H9 (cell line): ENCODE data around the gene COQ8A. TPM values are rescaled to one million over a fixed set of nuclear protein-coding genes. Genes with fewer than 3 reads are reported as not detected.

Experiments used
- DNase-seq: peaks from one replicate; pipeline ENCODE4 v3.0.0-alpha.2; 2017
- H2AFZ ChIP-seq: one replicate; pipeline ENCODE4 v1.6.1; 2013; ENCODE audit warnings: mild to moderate bottlenecking, low read length, control low read depth, moderate library complexity
- H2AK5ac ChIP-seq: 2 replicates; pipeline ENCODE4 v1.6.1; 2013; ENCODE audit warnings: low read length, control low read depth, mixed read lengths; ENCODE audit not compliant: insufficient read length
- H2BK120ac ChIP-seq: one replicate; pipeline ENCODE4 v1.6.1; 2013; ENCODE audit warnings: low read depth, mild to moderate bottlenecking, low read length, control low read depth, inconsistent platforms; ENCODE audit not compliant: poor library complexity, severe bottlenecking
- H2BK12ac ChIP-seq: 2 replicates; pipeline ENCODE4 v1.6.1; 2013; ENCODE audit warnings: low read length, control low read depth, mixed read lengths, low read depth; ENCODE audit not compliant: insufficient read length
- H2BK15ac ChIP-seq: 2 replicates; pipeline ENCODE4 v1.6.1; 2013; ENCODE audit warnings: low read depth, low read length, control low read depth
- H2BK20ac ChIP-seq: one replicate; pipeline ENCODE4 v1.6.1; 2013; ENCODE audit warnings: low read depth, mild to moderate bottlenecking, low read length, control low read depth, inconsistent platforms; ENCODE audit not compliant: poor library complexity, severe bottlenecking
- H2BK5ac ChIP-seq: 2 replicates; pipeline ENCODE4 v1.6.1; 2013; ENCODE audit warnings: low read length, control low read depth, mixed read lengths; ENCODE audit not compliant: insufficient read length
- H3K14ac ChIP-seq: 2 replicates; pipeline ENCODE4 v1.6.1; 2013; ENCODE audit warnings: low read length, control low read depth; ENCODE audit not compliant: insufficient read depth
- H3K18ac ChIP-seq: 2 replicates; pipeline ENCODE4 v1.6.1; 2013; ENCODE audit warnings: low read depth, mild to moderate bottlenecking, mixed read lengths, low read length, control low read depth; ENCODE audit not compliant: insufficient read length
- H3K23ac ChIP-seq: 2 replicates; pipeline ENCODE4 v1.6.1; 2013; ENCODE audit warnings: low read length, control low read depth, mixed read lengths, low read depth; ENCODE audit not compliant: insufficient read length
- H3K23me2 ChIP-seq: 2 replicates; pipeline ENCODE4 v1.6.1; 2013; ENCODE audit warnings: low read depth, mild to moderate bottlenecking, mixed read lengths, low read length, control low read depth; ENCODE audit not compliant: insufficient read length, poor library complexity, severe bottlenecking
- H3K27ac ChIP-seq: 2 replicates; pipeline ENCODE4 v1.5.1; 2013; ENCODE audit warnings: low read length, control low read depth, mixed read lengths, low read depth; ENCODE audit not compliant: insufficient read length
- H3K27me3 ChIP-seq: 2 replicates; pipeline ENCODE4 v1.6.1; 2013; ENCODE audit warnings: low read length, control low read depth, inconsistent platforms; ENCODE audit not compliant: insufficient read depth
- H3K4ac ChIP-seq: 2 replicates; pipeline ENCODE4 v1.6.1; 2013; ENCODE audit warnings: low read depth, mild to moderate bottlenecking, control low read depth, inconsistent platforms, low read length, moderate library complexity
- H3K4me1 ChIP-seq: 2 replicates; pipeline ENCODE4 v1.6.1; 2013; ENCODE audit warnings: low read length, control low read depth, inconsistent platforms; ENCODE audit not compliant: insufficient read depth
- H3K4me2 ChIP-seq: 2 replicates; pipeline ENCODE4 v1.6.1; 2013; ENCODE audit warnings: low read length, control low read depth, mixed read lengths; ENCODE audit not compliant: insufficient read length, insufficient read depth
- H3K56ac ChIP-seq: 2 replicates; pipeline ENCODE4 v1.6.1; 2013; ENCODE audit warnings: low read depth, mild to moderate bottlenecking, mixed read lengths, low read length, control low read depth; ENCODE audit not compliant: insufficient read length
- H3K79me1 ChIP-seq: 2 replicates; pipeline ENCODE4 v1.6.1; 2013; ENCODE audit warnings: low read depth, mild to moderate bottlenecking, moderate library complexity, low read length, control low read depth, inconsistent platforms; ENCODE audit not compliant: insufficient read depth, poor library complexity, severe bottlenecking
- H3K79me2 ChIP-seq: 2 replicates; pipeline ENCODE4 v1.6.1; 2013; ENCODE audit warnings: low read length, control low read depth, inconsistent platforms; ENCODE audit not compliant: insufficient read depth
- H3K9ac ChIP-seq: 2 replicates; pipeline ENCODE4 v1.6.1; 2013; ENCODE audit warnings: low read length, control low read depth, mixed read lengths; ENCODE audit not compliant: insufficient read length; ENCODE audit errors: extremely low read depth
- H3K9me3 ChIP-seq: one replicate; pipeline ENCODE4 v1.6.1; 2013; ENCODE audit warnings: low read depth, low read length, inconsistent platforms; ENCODE audit not compliant: control insufficient read depth
- H3T11ph ChIP-seq: one replicate; pipeline ENCODE4 v1.6.1; 2013; ENCODE audit warnings: mild to moderate bottlenecking, low read length, control low read depth, inconsistent platforms
- H4K20me1 ChIP-seq: one replicate; pipeline ENCODE4 v1.6.1; 2013; ENCODE audit not compliant: control insufficient read depth, insufficient read length, insufficient read depth
- H4K5ac ChIP-seq: 2 replicates; pipeline ENCODE4 v1.6.1; 2013; ENCODE audit warnings: low read depth, mild to moderate bottlenecking, mixed read lengths, low read length, control low read depth; ENCODE audit not compliant: insufficient read length
- H4K8ac ChIP-seq: replicated peaks from 2 replicates; pipeline ENCODE4 v1.6.1; 2013; ENCODE audit warnings: low read length, control low read depth, mixed read lengths, low read depth; ENCODE audit not compliant: insufficient read length
- H4K91ac ChIP-seq: 2 replicates; pipeline ENCODE4 v1.6.1; 2013; ENCODE audit warnings: low read depth, mild to moderate bottlenecking, moderate library complexity, mixed read lengths, low read length, control low read depth; ENCODE audit not compliant: insufficient read length
- H3K27ac Mint-ChIP-seq, 3 experiments: 2 replicates in 2 of 3; 3 replicates in 1 of 3; pipeline ENCODE4 v1.8.0; 2020 to 2021; ENCODE audit warnings: mixed read lengths in 3 of 3, mild to moderate bottlenecking in 1 of 3, moderate library complexity in 1 of 3
- H3K27me3 Mint-ChIP-seq: 2 replicates; pipeline ENCODE4 v1.8.0; 2021; ENCODE audit warnings: low read depth, mild to moderate bottlenecking, moderate library complexity, mixed read lengths
- H3K36me3 Mint-ChIP-seq, 3 experiments: 2 replicates in 2 of 3; 3 replicates in 1 of 3; pipeline ENCODE4 v1.8.0; 2020 to 2021; ENCODE audit warnings: low read depth in 3 of 3, mixed read lengths in 3 of 3; ENCODE audit not compliant: insufficient read depth in 1 of 3
- H3K4me1 Mint-ChIP-seq, 2 experiments: 2 replicates each; pipeline ENCODE4 v1.8.0; 2020; ENCODE audit warnings: mixed read lengths in 2 of 2
- H3K4me3 Mint-ChIP-seq, 2 experiments: 2 replicates in 1 of 2; 3 replicates in 1 of 2; pipeline ENCODE4 v1.8.0; 2020 to 2021; ENCODE audit warnings: mild to moderate bottlenecking in 2 of 2, mixed read lengths in 2 of 2, moderate library complexity in 1 of 2
- H3K9me3 Mint-ChIP-seq, 2 experiments: 2 replicates in 1 of 2; 3 replicates in 1 of 2; pipeline ENCODE4 v1.8.0; 2020; ENCODE audit warnings: mild to moderate bottlenecking in 2 of 2, mixed read lengths in 2 of 2, moderate library complexity in 1 of 2
- WGBS: extraction: QIAGEN DNeasy Blood & Tissue Kit; methylation state at CpG from one replicate; pipeline ENCODE4 v1.1.7; 2013; ENCODE audit warnings: missing lambda C conversion rate, low lambda C conversion rate, mixed read lengths; ENCODE audit not compliant: insufficient read length; ENCODE audit errors: extremely low coverage; 5-methylcytosine and 5-hydroxymethylcytosine counted together
- total RNA-seq: library from RNA; stranded (reverse); gene quantifications from 2 replicates; pipeline ENCODE4 v1.2.1, GENCODE V29; 2021
- TF ChIP-seq, protein P1 (sequence below): fragments of 200-600 bp; sonication (generic); conservative IDR thresholded peaks from 3 replicates; pipeline ENCODE4 v1.8.0; 2021; ENCODE audit warnings: antibody characterized with exemption, mild to moderate bottlenecking

Gene COQ8A
- total RNA-seq, 1 experiment from 2014 or later: 26.0 TPM

GRCh38 chr1:226991920-226992319 is 51.8 kb downstream of the COQ8A start:
- no peak for DNase-seq
- Histone ChIP-seq H2BK5ac (no peak overlapping the region), H3K23ac (no peak overlapping the region), H4K20me1 (no peaks in the 10 kb centered on the region), H4K5ac (no peak overlapping the region), H2AK5ac (no peak overlapping the region), H3K56ac (no peak overlapping the region), H3K79me1 (no peaks in the 10 kb centered on the region), H3K27ac (no peak overlapping the region), H2BK12ac (no peak overlapping the region), H3K23me2 (no peaks in the 10 kb centered on the region), H3K4me2 (no peak overlapping the region), H3K14ac (no peak overlapping the region), H3K9me3 (no peaks in the 10 kb centered on the region), H3K79me2 (no peaks in the 10 kb centered on the region), H2BK20ac (no peak overlapping the region), H3K9ac (no peak overlapping the region), H3K18ac (no peak overlapping the region), H2BK15ac (no peak overlapping the region), H4K91ac (no peak overlapping the region), H2BK120ac (no peak overlapping the region), H3K4ac (no peak overlapping the region), H3K27me3 (no peaks in the 10 kb centered on the region), H4K8ac (no peak overlapping the region), H2AFZ (no peak overlapping the region), H3K4me1 (0 out of 2 replicates have a peak, but pooled peaks cover 2% of the 10 kb centered on the region), H3T11ph (no peak overlapping the region)
- TF ChIP-seq, protein P1, sequence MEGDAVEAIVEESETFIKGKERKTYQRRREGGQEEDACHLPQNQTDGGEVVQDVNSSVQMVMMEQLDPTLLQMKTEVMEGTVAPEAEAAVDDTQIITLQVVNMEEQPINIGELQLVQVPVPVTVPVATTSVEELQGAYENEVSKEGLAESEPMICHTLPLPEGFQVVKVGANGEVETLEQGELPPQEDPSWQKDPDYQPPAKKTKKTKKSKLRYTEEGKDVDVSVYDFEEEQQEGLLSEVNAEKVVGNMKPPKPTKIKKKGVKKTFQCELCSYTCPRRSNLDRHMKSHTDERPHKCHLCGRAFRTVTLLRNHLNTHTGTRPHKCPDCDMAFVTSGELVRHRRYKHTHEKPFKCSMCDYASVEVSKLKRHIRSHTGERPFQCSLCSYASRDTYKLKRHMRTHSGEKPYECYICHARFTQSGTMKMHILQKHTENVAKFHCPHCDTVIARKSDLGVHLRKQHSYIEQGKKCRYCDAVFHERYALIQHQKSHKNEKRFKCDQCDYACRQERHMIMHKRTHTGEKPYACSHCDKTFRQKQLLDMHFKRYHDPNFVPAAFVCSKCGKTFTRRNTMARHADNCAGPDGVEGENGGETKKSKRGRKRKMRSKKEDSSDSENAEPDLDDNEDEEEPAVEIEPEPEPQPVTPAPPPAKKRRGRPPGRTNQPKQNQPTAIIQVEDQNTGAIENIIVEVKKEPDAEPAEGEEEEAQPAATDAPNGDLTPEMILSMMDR: no peak
- no CpG with 5 or more reads among the region's 4 CpGs for WGBS
- Mint-ChIP-seq H3K27me3 (no peaks in the 10 kb centered on the region), H3K27ac (no peak overlapping the region), H3K4me1 (peaks cover 44 to 65% of the 10 kb centered on the region in 2 experiments), H3K9me3 (no peaks in the 10 kb centered on the region), H3K4me3 (no peak overlapping the region), H3K36me3 (peaks cover 1 to 12% (median 8%) of the 10 kb centered on the region in 3 experiments)
